ENCODE results near the gene ZNF846.

GRCh38 chr19:9727644-9728043 lies 40.9 kb downstream of the ZNF846 start:
- TF ChIP-seq, protein P1, sequence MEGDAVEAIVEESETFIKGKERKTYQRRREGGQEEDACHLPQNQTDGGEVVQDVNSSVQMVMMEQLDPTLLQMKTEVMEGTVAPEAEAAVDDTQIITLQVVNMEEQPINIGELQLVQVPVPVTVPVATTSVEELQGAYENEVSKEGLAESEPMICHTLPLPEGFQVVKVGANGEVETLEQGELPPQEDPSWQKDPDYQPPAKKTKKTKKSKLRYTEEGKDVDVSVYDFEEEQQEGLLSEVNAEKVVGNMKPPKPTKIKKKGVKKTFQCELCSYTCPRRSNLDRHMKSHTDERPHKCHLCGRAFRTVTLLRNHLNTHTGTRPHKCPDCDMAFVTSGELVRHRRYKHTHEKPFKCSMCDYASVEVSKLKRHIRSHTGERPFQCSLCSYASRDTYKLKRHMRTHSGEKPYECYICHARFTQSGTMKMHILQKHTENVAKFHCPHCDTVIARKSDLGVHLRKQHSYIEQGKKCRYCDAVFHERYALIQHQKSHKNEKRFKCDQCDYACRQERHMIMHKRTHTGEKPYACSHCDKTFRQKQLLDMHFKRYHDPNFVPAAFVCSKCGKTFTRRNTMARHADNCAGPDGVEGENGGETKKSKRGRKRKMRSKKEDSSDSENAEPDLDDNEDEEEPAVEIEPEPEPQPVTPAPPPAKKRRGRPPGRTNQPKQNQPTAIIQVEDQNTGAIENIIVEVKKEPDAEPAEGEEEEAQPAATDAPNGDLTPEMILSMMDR (IDR thresholded peaks at IDR 0.05), result no peak
- TF ChIP-seq POLR2A (IDR thresholded peaks at IDR 0.05) (no peak), EP300 (IDR thresholded peaks at IDR 0.05; ENCODE audit: low read depth) (no peak)
